ENCODE results near the gene CNDP2.

CNDP2 gene

GRCh38 chr18:74570266-74570665, 74.1 kb downstream of the CNDP2 start:
- DNase-seq (ENCODE audit: low spot score) = no peak
- no peak for TF ChIP-seq CTCF (IDR thresholded peaks at IDR 0.05; ENCODE audit: borderline replicate concordance, control extremely low read depth, extremely low read depth, insufficient read depth, missing control alignments)
- in situ Hi-C loops (cut with MboI; ENCODE audit: low sequenced_read_pairs, unreplicated experiment) = no loop called here

GRCh38 chr18:74571895-74572680, 75.9 kb downstream of the CNDP2 start:
- no peak for TF ChIP-seq CTCF (IDR thresholded peaks at IDR 0.05; ENCODE audit: borderline replicate concordance, control extremely low read depth, extremely low read depth, insufficient read depth, missing control alignments)
- in situ Hi-C loops (cut with MboI; ENCODE audit: low sequenced_read_pairs, unreplicated experiment) = no loop called here

GRCh38 chr18:74573053-74573452, 76.9 kb downstream of the CNDP2 start:
- DNase-seq (ENCODE audit: low spot score) = no peak
- TF ChIP-seq CTCF (IDR thresholded peaks at IDR 0.05; ENCODE audit: borderline replicate concordance, control extremely low read depth, extremely low read depth, insufficient read depth, missing control alignments) = no peak
- in situ Hi-C loops (cut with MboI; ENCODE audit: low sequenced_read_pairs, unreplicated experiment) = no loop called here

More at GRCh38 chr18:74571895-74572680, 75.9 kb downstream of the CNDP2 start:
- no peak for DNase-seq (ENCODE audit: low spot score)

Measured in GM13976 (cell line).